Stimulated activated CD8-positive, alpha-beta memory T cell treated with anti-CD3 and anti-CD28 coated beads, Interleukin-7, amount 100 ng/mL, for 1 hour (primary cell): ENCODE data around the gene KRT75.
"Not testable (repeated sequence)": the region's sequence is repeated elsewhere in the genome, so short reads cannot be mapped to it uniquely, and the experiment has no call there.

Experiments
- DNase-seq, 2 donors: peaks; one replicate each; pipeline ENCODE4 v3.0.0-alpha.2; 2020; ENCODE audit warnings: low read depth in 2 of 2

The KRT75 gene

GRCh38 chr12:52434081-52434733, at the start of gene KRT75:
TSS of gene KRT75 (minus strand) at chr12:52434371. CDS start at chr12:52434304, 67 bp downstream.
- DNase-seq = no peak

- DNase-seq = no peak
These were observed 45.9 kb upstream of the KRT75 start for GRCh38 chr12:52480073-52480472.

- no peak for DNase-seq
These were observed 43.5 kb upstream of the KRT75 start for GRCh38 chr12:52477651-52478050.

GRCh38 chr12:52474212-52474611, 40.0 kb upstream of the KRT75 start:
- no peak for DNase-seq

GRCh38 chr12:52473768-52474167, 39.6 kb upstream of the KRT75 start, which contains the start of gene KRT6C:
TSS of gene KRT6C (minus strand) at chr12:52473805. CDS start at chr12:52473737, 68 bp downstream.
- DNase-seq = no peak

- DNase-seq = no peak
These were observed 35.7 kb upstream of the KRT75 start for GRCh38 chr12:52469853-52470252.

- no peak for DNase-seq
These were observed 30.7 kb upstream of the KRT75 start for GRCh38 chr12:52464897-52465296.

GRCh38 chr12:52461693-52462092, 27.5 kb upstream of the KRT75 start:
- DNase-seq = no peak

GRCh38 chr12:52458861-52459260, 24.7 kb upstream of the KRT75 start:
- no peak for DNase-seq

- DNase-seq = no peak
These were observed 21.6 kb upstream of the KRT75 start for GRCh38 chr12:52455821-52456220.

GRCh38 chr12:52454411-52455201, 20.4 kb upstream of the KRT75 start:
- no peak for DNase-seq

GRCh38 chr12:52452101-52452500, 17.9 kb upstream of the KRT75 start, which contains the start of gene KRT6B:
TSS of gene KRT6B (minus strand) at chr12:52452146. CDS start at chr12:52452078, 68 bp downstream.
- DNase-seq = no peak

GRCh38 chr12:52448228-52448627, 14.1 kb upstream of the KRT75 start:
- no peak for DNase-seq

- DNase-seq = not testable (repeated sequence)
These were observed 13.0 kb upstream of the KRT75 start for GRCh38 chr12:52447196-52447595.

- no peak for DNase-seq
These were observed 12.3 kb upstream of the KRT75 start for GRCh38 chr12:52446367-52447045.

GRCh38 chr12:52445876-52446275, 11.7 kb upstream of the KRT75 start:
- no peak for DNase-seq

- no peak for DNase-seq
These were observed 10.8 kb upstream of the KRT75 start for GRCh38 chr12:52444647-52445595.

- no peak for DNase-seq
These were observed 9.8 kb upstream of the KRT75 start for GRCh38 chr12:52443966-52444365.

GRCh38 chr12:52442600-52443061, 8.5 kb upstream of the KRT75 start:
- no peak for DNase-seq

GRCh38 chr12:52441320-52441911, 7.2 kb upstream of the KRT75 start:
- no peak for DNase-seq

- no peak for DNase-seq
These were observed 6.7 kb upstream of the KRT75 start for GRCh38 chr12:52440821-52441319.
